ENCODE results near the gene RCHY1.

- no peak for TF ChIP-seq CTCF (IDR thresholded peaks at IDR 0.05 in 4 of 5, conservative IDR thresholded peaks at IDR 0.05 in 1 of 5)
- no peak for TF ChIP-seq POLR2A (IDR thresholded peaks at IDR 0.05)
Observed at GRCh38 chr4:75549019-75549418, 34.8 kb upstream of the RCHY1 start.
